A549 (cell line): Measurements from ENCODE around the gene KRTAP10-2.

Source experiments
- PHF8 ChIP-seq: fragments of 200-600 bp; sonication (generic); IDR thresholded peaks from 2 replicates; pipeline ENCODE4 v1.6.1; 2016; ENCODE audit warnings: low read depth, mild to moderate bottlenecking, antibody characterized with exemption, moderate library complexity, borderline replicate concordance
- POLR2A ChIP-seq: IDR thresholded peaks from 2 replicates; pipeline ENCODE4 v1.6.1; 2012; ENCODE audit warnings: mild to moderate bottlenecking, low read length
- RFX5 ChIP-seq: fragments of 450-650 bp; IDR thresholded peaks from 2 replicates; pipeline ENCODE4 v1.7.1; 2014; ENCODE audit warnings: antibody characterized with exemption, mild to moderate bottlenecking, moderate library complexity
- TF ChIP-seq, protein P1 (sequence below): fragments of >200 bp; sonication (Bioruptor Twin); formaldehyde crosslinking; IDR thresholded peaks from 3 replicates; pipeline ENCODE4 v1.5.1; 2016
- TF ChIP-seq, protein P2 (sequence below): fragments of >200 bp; sonication (Bioruptor Twin); formaldehyde crosslinking; IDR thresholded peaks from 3 replicates; pipeline ENCODE4 v1.6.1; 2016

DNA sequence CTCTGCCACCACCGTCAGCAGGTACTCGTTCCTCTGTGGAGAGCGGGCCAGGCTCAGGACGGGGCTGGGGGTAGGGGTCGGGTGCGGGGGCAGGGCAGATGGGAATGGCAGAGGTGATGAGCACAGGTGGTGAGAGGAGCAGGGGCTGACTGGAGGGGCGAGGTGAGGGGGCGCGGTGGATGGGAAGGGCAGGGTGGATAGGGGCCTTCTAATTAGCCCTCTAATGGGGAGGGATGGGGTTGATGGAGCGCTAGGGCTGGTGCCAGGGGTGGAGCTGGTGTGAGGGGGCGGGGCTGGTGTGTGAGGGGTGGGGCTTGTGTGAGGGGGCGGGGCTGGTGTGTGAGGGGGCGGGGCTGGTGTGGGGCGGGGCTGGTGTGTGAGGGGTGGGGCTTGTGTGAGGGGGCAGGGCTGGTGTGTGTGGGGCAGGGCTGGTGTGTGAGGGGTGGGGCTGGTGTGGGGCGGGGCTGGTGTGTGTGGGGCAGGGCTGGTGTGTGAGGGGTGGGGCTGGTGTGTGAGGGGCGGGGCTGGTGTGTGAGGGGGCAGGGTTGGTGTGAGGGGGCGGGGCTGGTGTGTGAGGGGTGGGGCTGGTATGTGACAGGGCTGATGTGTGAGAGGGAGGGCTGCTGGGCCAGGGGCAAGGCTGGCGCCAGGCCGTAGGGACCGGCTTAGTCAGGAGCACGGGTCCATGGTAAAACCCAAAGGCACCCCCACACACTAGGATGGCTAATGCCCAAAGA, 17.2 kb downstream of the KRTAP10-2 start:
- TF ChIP-seq PHF8 (no peak), RFX5 (no peak), POLR2A (no peak)
- TF ChIP-seq, protein P1, sequence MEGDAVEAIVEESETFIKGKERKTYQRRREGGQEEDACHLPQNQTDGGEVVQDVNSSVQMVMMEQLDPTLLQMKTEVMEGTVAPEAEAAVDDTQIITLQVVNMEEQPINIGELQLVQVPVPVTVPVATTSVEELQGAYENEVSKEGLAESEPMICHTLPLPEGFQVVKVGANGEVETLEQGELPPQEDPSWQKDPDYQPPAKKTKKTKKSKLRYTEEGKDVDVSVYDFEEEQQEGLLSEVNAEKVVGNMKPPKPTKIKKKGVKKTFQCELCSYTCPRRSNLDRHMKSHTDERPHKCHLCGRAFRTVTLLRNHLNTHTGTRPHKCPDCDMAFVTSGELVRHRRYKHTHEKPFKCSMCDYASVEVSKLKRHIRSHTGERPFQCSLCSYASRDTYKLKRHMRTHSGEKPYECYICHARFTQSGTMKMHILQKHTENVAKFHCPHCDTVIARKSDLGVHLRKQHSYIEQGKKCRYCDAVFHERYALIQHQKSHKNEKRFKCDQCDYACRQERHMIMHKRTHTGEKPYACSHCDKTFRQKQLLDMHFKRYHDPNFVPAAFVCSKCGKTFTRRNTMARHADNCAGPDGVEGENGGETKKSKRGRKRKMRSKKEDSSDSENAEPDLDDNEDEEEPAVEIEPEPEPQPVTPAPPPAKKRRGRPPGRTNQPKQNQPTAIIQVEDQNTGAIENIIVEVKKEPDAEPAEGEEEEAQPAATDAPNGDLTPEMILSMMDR, result no peak
- TF ChIP-seq, protein P2, sequence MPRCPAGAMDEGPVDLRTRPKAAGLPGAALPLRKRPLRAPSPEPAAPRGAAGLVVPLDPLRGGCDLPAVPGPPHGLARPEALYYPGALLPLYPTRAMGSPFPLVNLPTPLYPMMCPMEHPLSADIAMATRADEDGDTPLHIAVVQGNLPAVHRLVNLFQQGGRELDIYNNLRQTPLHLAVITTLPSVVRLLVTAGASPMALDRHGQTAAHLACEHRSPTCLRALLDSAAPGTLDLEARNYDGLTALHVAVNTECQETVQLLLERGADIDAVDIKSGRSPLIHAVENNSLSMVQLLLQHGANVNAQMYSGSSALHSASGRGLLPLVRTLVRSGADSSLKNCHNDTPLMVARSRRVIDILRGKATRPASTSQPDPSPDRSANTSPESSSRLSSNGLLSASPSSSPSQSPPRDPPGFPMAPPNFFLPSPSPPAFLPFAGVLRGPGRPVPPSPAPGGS, result no peak
